Epithelial cell of esophagus (primary cell): ENCODE measurements around the gene TRAPPC3.

Experiments
- DNase-seq: peaks from one replicate; pipeline ENCODE4 v3.0.0; 2010; ENCODE audit warnings: low read depth
- H3K4me3 ChIP-seq: 2 replicates; pipeline ENCODE4 v1.5.1; 2011; ENCODE audit warnings: mild to moderate bottlenecking, low read length, control low read depth
- CTCF ChIP-seq: IDR thresholded peaks from 2 replicates; pipeline ENCODE4 v1.5.1; 2011; ENCODE audit warnings: low read depth, mild to moderate bottlenecking, low read length, control low read depth, inconsistent platforms; ENCODE audit not compliant: insufficient read depth; ENCODE audit errors: missing control alignments

The TRAPPC3 gene

GRCh38 chr1:36115200-36115669 lies 34.1 kb downstream of the TRAPPC3 start:
- no peak for DNase-seq
- no peak overlapping the region for H3K4me3 ChIP-seq
- no peak for TF ChIP-seq CTCF

- no peak for DNase-seq
- no peak overlapping the region for H3K4me3 ChIP-seq
- TF ChIP-seq CTCF, result no peak
These were observed 34.9 kb downstream of the TRAPPC3 start for GRCh38 chr1:36114371-36114770.

GRCh38 chr1:36112823-36113222 lies 36.5 kb downstream of the TRAPPC3 start:
- H3K4me3 ChIP-seq, result no peak overlapping the region
- no peak for TF ChIP-seq CTCF
- no peak for DNase-seq

GRCh38 chr1:36111151-36111550 lies 38.1 kb downstream of the TRAPPC3 start:
- DNase-seq, result no peak
- TF ChIP-seq CTCF, result no peak
- H3K4me3 ChIP-seq, result no peak overlapping the region

GRCh38 chr1:36109041-36109679 lies 40.1 kb downstream of the TRAPPC3 start:
- no peak overlapping the region for H3K4me3 ChIP-seq
- TF ChIP-seq CTCF, result no peak
- peak; percentile 79 for DNase-seq

GRCh38 chr1:36108314-36108713 lies 41.0 kb downstream of the TRAPPC3 start:
- no peak for TF ChIP-seq CTCF
- no peak for DNase-seq

GRCh38 chr1:36107394-36107793 lies 41.9 kb downstream of the TRAPPC3 start:
- no peak for TF ChIP-seq CTCF
- DNase-seq, result no peak
- H3K4me3 ChIP-seq, result no peak overlapping the region

More at GRCh38 chr1:36108314-36108713, 41.0 kb downstream of the TRAPPC3 start:
- H3K4me3 ChIP-seq, result no peak overlapping the region
